ENCODE results near the gene IGSF21. TPM values are rescaled to one million over a fixed set of nuclear protein-coding genes. Genes with fewer than 3 reads are reported as not detected.

IGSF21 gene
- total RNA-seq, 1 experiment from 2014 or later = 30.5 TPM

GRCh38 chr1:18199462-18199861, 91.9 kb downstream of the IGSF21 start:
- no peaks in the 10 kb centered on the region for H3K36me3 Mint-ChIP-seq
- ChIA-PET POLR2A (no interaction called here), CTCF (interaction anchor here (0.7 to 2.0 kb wide), 19 partner anchors 9 to 1952 kb away, joined by 3 to 11 read pairs (median 4); no protein-coding TSS in a partner anchor)
- no peaks in the 10 kb centered on the region; the same call in 1 of the 2 replicates for H3K27me3 Mint-ChIP-seq (ENCODE audit: low read depth)
- TF ChIP-seq ZNF121 (CRISPR knock-in tag; IDR thresholded peaks at IDR 0.05) (no peak), PRDM15 (CRISPR knock-in tag; IDR thresholded peaks at IDR 0.05) (peak; percentile 61)
- H3K27ac Mint-ChIP-seq = no peak overlapping the region; the same call in 1 of the 2 replicates
- no peaks in the 10 kb centered on the region for H3K9me3 Mint-ChIP-seq
- H3K4me3 Mint-ChIP-seq = no peak overlapping the region
- DNase-seq (ENCODE audit: low spot score) (peak; percentile 34), ATAC-seq (peak; percentile 53)
- peaks cover 30% of the 10 kb centered on the region for H3K4me1 Mint-ChIP-seq

GRCh38 chr1:18200136-18200717, 92.6 kb downstream of the IGSF21 start:
- DNase-seq (ENCODE audit: low spot score) = peak; percentile 39
- POLR2A ChIA-PET = no interaction called here

GRCh38 chr1:18200918-18201317, 93.3 kb downstream of the IGSF21 start:
- Mint-ChIP-seq H3K27ac (peak overlapping the region; percentile 51), H3K4me1 (peaks cover 40% of the 10 kb centered on the region), H3K4me3 (no peak overlapping the region), H3K27me3 (ENCODE audit: low read depth) (no peaks in the 10 kb centered on the region), H3K36me3 (peaks cover 2% of the 10 kb centered on the region), H3K9me3 (no peaks in the 10 kb centered on the region)
- no peak for ATAC-seq
- CTCF ChIA-PET = interaction anchor here (0.9 to 2.0 kb wide), 4 partner anchors 11 to 380 kb away, joined by 3 to 10 read pairs (median 3); no protein-coding TSS in a partner anchor
- no peak for DNase-seq (ENCODE audit: low spot score)
- POLR2A ChIA-PET = no interaction called here
- TF ChIP-seq ERG (CRISPR knock-in tag; IDR thresholded peaks at IDR 0.05) (no peak), ZNF671 (CRISPR knock-in tag; IDR thresholded peaks at IDR 0.05) (no peak), SMAD4 (CRISPR knock-in tag; IDR thresholded peaks at IDR 0.05) (no peak), ZNF423 (CRISPR knock-in tag; IDR thresholded peaks at IDR 0.05) (no peak), MYBL2 (CRISPR knock-in tag; IDR thresholded peaks at IDR 0.05) (no peak), USF2 (CRISPR knock-in tag; IDR thresholded peaks at IDR 0.05) (no peak), FOXP1 (CRISPR knock-in tag; IDR thresholded peaks at IDR 0.05; ENCODE audit: borderline replicate concordance) (no peak), NR2C2 (CRISPR knock-in tag; IDR thresholded peaks at IDR 0.05) (no peak), ZNF138 (CRISPR knock-in tag; conservative IDR thresholded peaks at IDR 0.05) (no peak), ZNF219 (CRISPR knock-in tag; IDR thresholded peaks at IDR 0.05; ENCODE audit: borderline replicate concordance) (no peak), CTCF (IDR thresholded peaks at IDR 0.05) (no peak), ETV6 (CRISPR knock-in tag; IDR thresholded peaks at IDR 0.05) (no peak), ZNF416 (CRISPR knock-in tag; IDR thresholded peaks at IDR 0.05) (no peak)

More at GRCh38 chr1:18200136-18200717, 92.6 kb downstream of the IGSF21 start:
- H3K9me3 Mint-ChIP-seq = no peaks in the 10 kb centered on the region
- peak; percentile 45 for ATAC-seq
- TF ChIP-seq FOXP4 (CRISPR knock-in tag; IDR thresholded peaks at IDR 0.05) (no peak), ZBTB43 (CRISPR knock-in tag; IDR thresholded peaks at IDR 0.05) (no peak)
- H3K4me1 Mint-ChIP-seq = peaks cover 38% of the 10 kb centered on the region
- CTCF ChIA-PET = interaction anchor here (0.8 to 2.0 kb wide), 14 partner anchors 10 to 381 kb away, joined by 3 to 11 read pairs (median 4); no protein-coding TSS in a partner anchor
- no peak overlapping the region for H3K27ac Mint-ChIP-seq
- no peaks in the 10 kb centered on the region for H3K27me3 Mint-ChIP-seq (ENCODE audit: low read depth)
- H3K4me3 Mint-ChIP-seq = no peak overlapping the region
- no peaks in the 10 kb centered on the region for H3K36me3 Mint-ChIP-seq

All from WTC11 (cell line).